HT1080 (cell line): ENCODE measurements around the gene METTL25. TPM values are rescaled to one million over a fixed set of nuclear protein-coding genes. Genes with fewer than 3 reads are reported as not detected.

Experiments used
- DNase-seq: peaks from one replicate; pipeline ENCODE4 v3.0.0-alpha.2; 2015; ENCODE audit warnings: low read depth
- total RNA-seq: library from RNA; depleted of rRNA; stranded (reverse); fragments of >200 nt; shearing (Covaris generic); gene quantifications from 2 replicates; pipeline ENCODE4 v1.2.3, GENCODE V29; 2014; rRNA removed

Gene METTL25
- total RNA-seq, 1 experiment from 2014 or later: 4.8 TPM

DNA sequence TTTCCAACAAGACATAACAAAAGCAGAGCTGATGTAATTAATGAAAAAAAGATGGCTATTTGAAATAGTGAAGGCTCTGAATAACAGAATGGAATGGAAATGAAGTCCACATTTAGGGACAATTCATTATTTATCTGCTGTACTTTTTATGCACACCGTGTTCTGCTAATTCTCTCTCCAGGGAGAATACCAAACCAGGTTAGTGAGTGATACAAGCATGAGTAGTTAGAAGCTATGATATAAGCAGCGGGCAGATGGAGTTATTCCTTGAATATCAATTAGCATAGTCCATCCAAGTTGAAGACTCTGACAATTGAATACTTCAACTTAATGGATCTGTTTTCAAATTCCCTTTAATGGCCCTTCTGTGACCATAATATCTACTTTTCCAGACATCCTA lies 166.3 kb downstream of the METTL25 start:
- no peak for DNase-seq

DNA sequence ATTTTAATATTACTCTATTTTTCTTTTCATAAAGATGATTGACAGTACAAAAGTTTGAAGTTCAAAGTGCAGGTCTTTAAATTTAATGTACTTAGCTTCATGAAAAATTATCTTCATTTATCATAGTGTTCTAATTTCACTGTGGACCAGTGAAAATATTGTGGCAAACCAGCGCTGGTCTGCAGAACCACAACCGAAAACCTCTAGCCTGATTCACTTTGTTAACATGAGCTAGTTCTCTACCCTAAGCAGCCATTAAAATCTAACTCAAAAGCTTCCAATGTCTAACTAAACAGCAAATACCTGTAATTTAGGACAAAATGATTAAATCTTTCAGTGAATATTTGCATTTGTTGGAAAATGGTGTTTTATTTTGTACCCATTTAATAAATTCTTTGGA lies 167.3 kb downstream of the METTL25 start:
- DNase-seq: no peak

DNA sequence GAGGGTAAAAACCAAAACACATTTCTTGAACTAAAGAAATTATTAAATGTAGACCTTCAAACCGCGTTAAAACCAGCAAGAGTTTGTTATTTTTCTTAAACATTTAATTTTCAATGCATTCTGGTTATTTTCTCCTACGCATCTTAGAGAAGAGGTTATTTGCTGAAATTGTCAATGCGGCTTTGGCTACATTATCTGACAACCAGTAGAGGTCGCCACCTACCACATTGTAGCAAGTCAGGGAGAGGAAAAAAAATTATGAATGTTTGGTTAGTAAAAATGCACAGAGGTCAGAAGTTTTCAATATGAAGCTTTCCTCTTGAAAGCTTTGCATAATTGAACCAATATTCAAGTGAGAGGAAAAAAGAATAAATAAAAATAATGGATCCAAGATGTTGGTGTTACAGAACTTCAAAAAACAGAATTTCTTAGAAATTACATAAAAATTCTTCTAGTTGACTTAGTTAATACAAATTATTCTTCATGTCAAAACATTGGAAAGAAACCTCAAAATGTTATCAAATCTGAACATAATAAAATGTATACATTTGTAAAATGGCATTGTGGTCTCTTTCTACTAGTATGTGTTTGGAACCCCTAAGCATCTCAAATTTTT lies 168.9 kb downstream of the METTL25 start:
- DNase-seq: peak; percentile 46

Other genes with a start within 250 kb of the METTL25 start
- gene CCDC59, start 142 bp upstream of the METTL25 start, total RNA-seq: 60.3 and 72.0 TPM in 2 replicates